Ishikawa (cell line): Measurements from ENCODE around the gene PLPPR1.

ENCODE experiments used
- CEBPB ChIP-seq: IDR thresholded peaks from 2 replicates; pipeline ENCODE4 v1.6.1; 2012
- EGR1 ChIP-seq: IDR thresholded peaks from 2 replicates; pipeline ENCODE4 v1.6.1; 2012
- EP300 ChIP-seq: IDR thresholded peaks from 2 replicates; pipeline ENCODE4 v1.6.1; 2012; ENCODE audit warnings: borderline replicate concordance
- FOXM1 ChIP-seq: IDR thresholded peaks from 2 replicates; pipeline ENCODE4 v1.6.1; 2012; ENCODE audit warnings: low read depth, borderline replicate concordance
- MAX ChIP-seq: IDR thresholded peaks from 2 replicates; pipeline ENCODE4 v1.6.1; 2012
- NFIC ChIP-seq: IDR thresholded peaks from 2 replicates; pipeline ENCODE4 v1.6.1; 2012
- RAD21 ChIP-seq: IDR thresholded peaks from 2 replicates; pipeline ENCODE4 v1.6.1; 2012; ENCODE audit warnings: low read depth
- REST ChIP-seq: IDR thresholded peaks from 2 replicates; pipeline ENCODE4 v1.6.1; 2012; ENCODE audit warnings: low read depth, mild to moderate bottlenecking
- TEAD4 ChIP-seq: IDR thresholded peaks from 2 replicates; pipeline ENCODE4 v1.6.1; 2012
- USF1 ChIP-seq: IDR thresholded peaks from 2 replicates; pipeline ENCODE4 v1.6.1; 2012
- YY1 ChIP-seq: IDR thresholded peaks from 2 replicates; pipeline ENCODE4 v1.6.1; 2012; ENCODE audit warnings: low read depth

DNA sequence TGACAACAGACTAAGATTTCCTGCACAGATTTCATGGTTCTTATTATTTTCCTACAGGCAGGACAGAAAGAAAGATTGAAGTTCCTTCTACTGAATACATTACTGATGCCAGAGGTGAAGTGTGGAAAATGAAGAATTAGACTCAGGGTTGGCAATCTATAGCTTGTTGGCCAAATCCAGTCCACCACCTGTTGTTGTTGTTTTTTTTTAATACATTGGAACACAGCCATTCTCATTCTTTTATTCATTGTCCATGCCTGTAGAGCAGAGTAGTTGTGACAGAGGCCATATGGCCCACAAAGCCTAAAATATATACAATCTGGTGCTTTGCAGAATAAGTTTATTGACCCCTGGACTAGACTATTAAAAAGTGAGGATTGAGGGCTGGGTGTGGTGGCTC lies 5.8 kb upstream of the PLPPR1 start:
- no peak for TF ChIP-seq NFIC
- no peak for TF ChIP-seq RAD21
- no peak for TF ChIP-seq MAX
- no peak for TF ChIP-seq CEBPB
- no peak for TF ChIP-seq YY1
- no peak for TF ChIP-seq REST
- TF ChIP-seq TEAD4: no peak
- TF ChIP-seq EGR1: no peak
- TF ChIP-seq EP300: no peak
- no peak for TF ChIP-seq USF1
- TF ChIP-seq FOXM1: no peak
